HG03064 (cell line): ENCODE results near the gene ZSCAN22.
A peak's percentile ranks its signal among the peaks of the same experiment; 100 is the strongest.
"Not testable (repeated sequence)": the region's sequence is repeated elsewhere in the genome, so short reads cannot be mapped to it uniquely, and the experiment has no call there.

ENCODE experiments used
- ATAC-seq: cut with Tn5 transposase; IDR thresholded peaks from one replicate; pipeline ENCODE4 v1.9.1; 2021; ENCODE audit warnings: low read depth; ENCODE audit not compliant: unreplicated experiment

The ZSCAN22 gene

GRCh38 chr19:58326914-58327726 lies at the start of gene ZSCAN22:
TSS of gene ZSCAN22 (plus strand) at chr19:58326994. CDS start at chr19:58334803, 7,809 bp downstream.
- peak; percentile 84 for ATAC-seq

- ATAC-seq: no peak
These were observed 49.6 kb upstream of the ZSCAN22 start for GRCh38 chr19:58277197-58277596.

- no peak for ATAC-seq
These were observed 48.9 kb upstream of the ZSCAN22 start for GRCh38 chr19:58277748-58278540.

GRCh38 chr19:58278541-58279041 lies 48.2 kb upstream of the ZSCAN22 start, which contains the start of gene ZNF8:
TSS of gene ZNF8 (plus strand) at chr19:58278955. CDS start at chr19:58279082, 127 bp downstream.
- ATAC-seq: peak; percentile 92

GRCh38 chr19:58279042-58279924 lies 47.5 kb upstream of the ZSCAN22 start:
- peak; percentile 16 for ATAC-seq

- no peak for ATAC-seq
These were observed 46.9 kb upstream of the ZSCAN22 start for GRCh38 chr19:58279925-58280316.

- ATAC-seq: no peak
These were observed 42.6 kb upstream of the ZSCAN22 start for GRCh38 chr19:58284199-58284598.

GRCh38 chr19:58291943-58292342 lies 34.9 kb upstream of the ZSCAN22 start:
- no peak for ATAC-seq

GRCh38 chr19:58294743-58295374 lies 31.9 kb upstream of the ZSCAN22 start:
- no peak for ATAC-seq

- no peak for ATAC-seq
These were observed 30.7 kb upstream of the ZSCAN22 start for GRCh38 chr19:58296104-58296503.

- ATAC-seq: no peak
These were observed 26.2 kb upstream of the ZSCAN22 start for GRCh38 chr19:58300620-58301019.

- no peak for ATAC-seq
These were observed 22.5 kb upstream of the ZSCAN22 start for GRCh38 chr19:58304255-58304654.

- no peak for ATAC-seq
These were observed 22.1 kb upstream of the ZSCAN22 start for GRCh38 chr19:58304748-58305064.

GRCh38 chr19:58305065-58305931 lies 21.5 kb upstream of the ZSCAN22 start, which contains the start of gene ERVK3-1:
TSS of gene ERVK3-1 (plus strand) at chr19:58305377. CDS start at chr19:58312169, 6,792 bp downstream.
- ATAC-seq: peak; percentile 89

GRCh38 chr19:58305932-58306323 lies 20.9 kb upstream of the ZSCAN22 start:
- no peak for ATAC-seq

GRCh38 chr19:58307736-58308135 lies 19.1 kb upstream of the ZSCAN22 start:
- no peak for ATAC-seq

- ATAC-seq: not testable (repeated sequence)
These were observed 16.1 kb upstream of the ZSCAN22 start for GRCh38 chr19:58310685-58311084.

GRCh38 chr19:58311345-58311865 lies 15.4 kb upstream of the ZSCAN22 start:
- no peak for ATAC-seq

GRCh38 chr19:58315580-58315979 lies 11.2 kb upstream of the ZSCAN22 start:
- ATAC-seq: no peak
